ENCODE results near the gene PPM1A. TPM values are rescaled to one million over a fixed set of nuclear protein-coding genes. Genes with fewer than 3 reads are reported as not detected.

The PPM1A gene
- total and polyA plus RNA-seq, 9 of the 15 experiments (the other 6 are each of a cell fraction or from before 2014, with no cell fraction given), result 5.5 to 23.9 (median 15.2) TPM

DNA sequence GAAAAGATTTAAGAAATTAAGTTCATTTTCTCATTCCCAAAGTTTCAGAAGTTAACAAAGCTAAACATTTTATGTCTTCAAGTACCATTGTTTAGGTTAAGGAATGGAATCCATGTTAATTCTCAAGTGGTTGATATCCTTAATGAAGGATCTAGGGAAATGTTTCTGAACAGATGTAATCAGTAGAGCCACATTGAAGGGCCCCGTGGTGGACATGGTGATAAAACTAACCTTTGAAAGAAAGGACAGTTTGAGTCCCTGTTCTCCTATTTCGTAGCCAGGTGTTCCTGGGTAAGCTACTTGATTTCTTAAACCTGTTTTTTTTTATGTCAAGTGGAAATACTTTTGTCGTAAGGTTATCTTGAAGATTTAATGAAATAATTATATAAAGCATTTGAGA is 4.6 kb downstream of the PPM1A start:
- 3% methylated on average over 3 of the region's 3 CpGs for WGBS (ENCODE audit: insufficient coverage, low coverage, missing lambda C conversion rate)
- Histone ChIP-seq H3K4me3 (no peak overlapping the region), H3K27me3 (ENCODE audit: control insufficient read depth in 2 of 2, insufficient read depth in 2 of 2, low read length in 2 of 2) (no peaks in the 10 kb centered on the region), H3K9me1 (ENCODE audit: control insufficient read depth, insufficient read depth, low read length) (peaks cover 2% of the 10 kb centered on the region), H3K4me2 (ENCODE audit: insufficient read depth, low read length) (no peak overlapping the region), H3K27ac (ENCODE audit: extremely low read depth, low read depth, low read length) (peak overlapping the region; percentile 48; the same call in 2 of the 3 replicates), H4K20me1 (replicated peaks; ENCODE audit: control insufficient read depth, insufficient read depth, low read length) (no peaks in the 10 kb centered on the region; the same call in 1 of the 2 replicates), H3K9ac (ENCODE audit: insufficient read depth in 1 of 2, low read depth in 2 of 2, low read length in 2 of 2) (peak overlapping the region in 1 of 2 experiments; percentile 43; a peak in 1 of 4 replicates), H3K36me3 (ENCODE audit: control insufficient read depth, insufficient read depth, low read length) (peaks cover 4% of the 10 kb centered on the region; the same call in 1 of the 3 replicates), H3K4me1 (replicated peaks in 1 of 2; ENCODE audit: control insufficient read depth in 2 of 2, insufficient read depth in 2 of 2, low read length in 2 of 2) (peaks cover 6 to 14% of the 10 kb centered on the region in 2 experiments; a peak in 4 of 5 replicates), H3K79me2 (ENCODE audit: control insufficient read depth, insufficient read depth, low read length) (peaks cover 91% of the 10 kb centered on the region), H2AFZ (ENCODE audit: low read depth, low read length) (no peak overlapping the region), H3K9me3 (replicated peaks; ENCODE audit: control insufficient read depth, insufficient read depth, low read depth, low read length) (no peaks in the 10 kb centered on the region)
- intact Hi-C loops (cut with micrococcal nuclease) (loop anchor here (10.0 kb wide), 1 partner anchor 231 kb away; the partner anchor contains the start of gene C14orf39), in situ Hi-C loops (cut with MboI) (no loop called here)
- CTCF ChIA-PET (ENCODE audit: low intra/inter-chr PET ratio), result no interaction called here
- FAIRE-seq (peak; percentile 51), DNase-seq (ENCODE audit: extremely low read depth in 1 of 4, low spot score in 3 of 4) (peak in 3 of 4 experiments; percentile 6 to 54 (median 25)), ATAC-seq (no peak)
- POLR2A ChIA-PET, result interaction anchor here (0.6 to 1.0 kb wide), 2 partner anchors 81 to 769 kb away, joined by 3 to 4 read pairs; partner anchors contain the start of genes JKAMP and L3HYPDH
- BruUV-seq (replicated peaks), result no TSS peak
- peak; percentile 79 for TF ChIP-seq CBFA2T3 (IDR thresholded peaks at IDR 0.05)
- TF ChIP-seq TCF3 (CRISPR knock-in tag; IDR thresholded peaks at IDR 0.05), result peak; percentile 62
- TF ChIP-seq DPF2 (IDR thresholded peaks at IDR 0.05), result peak; percentile 52
- no peak for TF ChIP-seq MXI1 (IDR thresholded peaks at IDR 0.05; ENCODE audit: low read depth, low read length)
- no peak for TF ChIP-seq GABPB1 (CRISPR knock-in tag; IDR thresholded peaks at IDR 0.05)
- peak; percentile 74 for TF ChIP-seq TEAD4 (IDR thresholded peaks at IDR 0.05; ENCODE audit: low read length)
- no peak for TF ChIP-seq TEAD4 (CRISPR knock-in tag; IDR thresholded peaks at IDR 0.05; ENCODE audit: borderline replicate concordance)
- TF ChIP-seq JUNB (CRISPR knock-in tag; conservative IDR thresholded peaks at IDR 0.05), result no peak
- no peak for TF ChIP-seq SMARCB1 (IDR thresholded peaks at IDR 0.05; ENCODE audit: insufficient read length, low read depth)
- TF ChIP-seq IRF2 (CRISPR knock-in tag; IDR thresholded peaks at IDR 0.05), result no peak
- TF ChIP-seq FOXM1 (IDR thresholded peaks at IDR 0.05; ENCODE audit: low read depth), result peak; percentile 38; the same call in 1 of the 2 replicates
- no peak for TF ChIP-seq FOXM1 (CRISPR knock-in tag; IDR thresholded peaks at IDR 0.05; ENCODE audit: low read depth)
- no peak for TF ChIP-seq ELF2 (CRISPR knock-in tag; IDR thresholded peaks at IDR 0.05)
- TF ChIP-seq ZNF780A (CRISPR knock-in tag; IDR thresholded peaks at IDR 0.05), result no peak
- TF ChIP-seq RB1 (IDR thresholded peaks at IDR 0.05; ENCODE audit: low read depth), result no peak
- no peak for TF ChIP-seq ZNF707 (CRISPR knock-in tag; conservative IDR thresholded peaks at IDR 0.05)
- no peak for TF ChIP-seq BMI1 (IDR thresholded peaks at IDR 0.05; ENCODE audit: low read length)
- no peak for TF ChIP-seq MEF2A (IDR thresholded peaks at IDR 0.05; ENCODE audit: control insufficient read depth, low read depth, low read length)
- TF ChIP-seq TBL1XR1 (IDR thresholded peaks at IDR 0.05; ENCODE audit: low read length in 2 of 2), result no peak
- TF ChIP-seq, protein P1, sequence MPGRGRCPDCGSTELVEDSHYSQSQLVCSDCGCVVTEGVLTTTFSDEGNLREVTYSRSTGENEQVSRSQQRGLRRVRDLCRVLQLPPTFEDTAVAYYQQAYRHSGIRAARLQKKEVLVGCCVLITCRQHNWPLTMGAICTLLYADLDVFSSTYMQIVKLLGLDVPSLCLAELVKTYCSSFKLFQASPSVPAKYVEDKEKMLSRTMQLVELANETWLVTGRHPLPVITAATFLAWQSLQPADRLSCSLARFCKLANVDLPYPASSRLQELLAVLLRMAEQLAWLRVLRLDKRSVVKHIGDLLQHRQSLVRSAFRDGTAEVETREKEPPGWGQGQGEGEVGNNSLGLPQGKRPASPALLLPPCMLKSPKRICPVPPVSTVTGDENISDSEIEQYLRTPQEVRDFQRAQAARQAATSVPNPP (IDR thresholded peaks at IDR 0.05; ENCODE audit: borderline replicate concordance, insufficient read depth, insufficient read length), result no peak
- no peak for TF ChIP-seq ZNF79 (CRISPR knock-in tag; IDR thresholded peaks at IDR 0.05; ENCODE audit: low read depth)
- TF ChIP-seq TAL1 (IDR thresholded peaks at IDR 0.05), result peak; percentile 78
- no peak for TF ChIP-seq POU5F1 (IDR thresholded peaks at IDR 0.05; ENCODE audit: borderline replicate concordance, low read depth, low read length, partially characterized antibody)
- TF ChIP-seq NCOR1 (IDR thresholded peaks at IDR 0.05), result peak; percentile 50; the same call in 1 of the 2 replicates
- no peak for TF ChIP-seq ZNF3 (CRISPR knock-in tag; IDR thresholded peaks at IDR 0.05)
- no peak for TF ChIP-seq CXXC5 (CRISPR knock-in tag; IDR thresholded peaks at IDR 0.05)

Data from K562 (cell line).